H1 (cell line): ENCODE results near the gene GPC1.

ENCODE experiments used
- CTCF ChIP-seq, 3 experiments: IDR thresholded peaks; 1 replicate in 2 of 3; 2 replicates in 1 of 3; pipeline versions ENCODE4 v1.5.1 to v1.6.1; 2011; ENCODE audit warnings: low read length in 3 of 3, mild to moderate bottlenecking in 3 of 3, inconsistent platforms in 2 of 3, low read depth in 1 of 3, moderate library complexity in 1 of 3; ENCODE audit not compliant: insufficient read depth in 1 of 3; ENCODE audit errors: control extremely low read depth in 1 of 3
- HDAC2 ChIP-seq, 2 experiments: fragments of 300-600 bp in 1 of 2; sonication (generic) in 1 of 2; IDR thresholded peaks; 2 replicates each; pipeline ENCODE4 v1.6.1; 2011 to 2012; ENCODE audit warnings: low read depth in 2 of 2, low read length in 2 of 2, mild to moderate bottlenecking in 2 of 2, moderate library complexity in 2 of 2, borderline replicate concordance in 1 of 2, inconsistent platforms in 1 of 2
- KDM1A ChIP-seq: fragments of 200-600, 300-600 bp; sonication (generic); IDR thresholded peaks from 2 replicates; pipeline ENCODE4 v1.7.1; 2016; ENCODE audit warnings: mild to moderate bottlenecking, low read length, borderline replicate concordance

- no peak for TF ChIP-seq KDM1A
- no peak for TF ChIP-seq HDAC2 (IDR thresholded peaks at IDR 0.05; ENCODE audit: borderline replicate concordance in 1 of 2, low read depth in 2 of 2, low read length in 2 of 2)
- TF ChIP-seq CTCF (IDR thresholded peaks at IDR 0.05; ENCODE audit: control extremely low read depth in 1 of 3, insufficient read depth in 1 of 3, low read depth in 1 of 3, low read length in 3 of 3): no peak
Observed at GRCh38 chr2:240395448-240395847, 40.0 kb upstream of the GPC1 start.
